ENCODE data around the gene SERP2. TPM values are rescaled to one million over a fixed set of nuclear protein-coding genes. Genes with fewer than 3 reads are reported as not detected.

The SERP2 gene
- total and polyA plus RNA-seq, 2 of the 8 experiments (the other 6 are each of a cell fraction or from before 2014, with no cell fraction given): 2.0 to 2.3 TPM

- TF ChIP-seq CHD7 (IDR thresholded peaks at IDR 0.05; ENCODE audit: insufficient replicate concordance, low read length): no peak
These were observed 57.5 kb downstream of the SERP2 start (continued) for GRCh38 chr13:44431150-44431549.
